IPS-18c (cell line): Measurements from ENCODE around the gene CCDC137.

Experiments
- H3K4me3 ChIP-seq: 2 replicates; pipeline ENCODE4 v1.7.0; 2013; ENCODE audit warnings: low read depth, mild to moderate bottlenecking, low read length, moderate library complexity; ENCODE audit not compliant: insufficient read depth
- H3K9me3 ChIP-seq: one replicate; pipeline ENCODE4 v1.6.1; 2013; ENCODE audit warnings: mild to moderate bottlenecking, low read length, moderate library complexity; ENCODE audit not compliant: control insufficient read depth, insufficient read depth

Gene CCDC137

GRCh38 chr17:81716674-81716996 is 50.1 kb downstream of the CCDC137 start:
- H3K4me3 ChIP-seq, result no peak overlapping the region

GRCh38 chr17:81717049-81717765 is 50.7 kb downstream of the CCDC137 start:
- Histone ChIP-seq H3K4me3 (no peak overlapping the region), H3K9me3 (no peaks in the 10 kb centered on the region)

More at GRCh38 chr17:81716674-81716996, 50.1 kb downstream of the CCDC137 start:
- no peaks in the 10 kb centered on the region for H3K9me3 ChIP-seq

- H3K9me3 ChIP-seq, result no peaks in the 10 kb centered on the region
- no peak overlapping the region for H3K4me3 ChIP-seq
Measured at GRCh38 chr17:81717766-81718089, 51.2 kb downstream of the CCDC137 start.

DNA sequence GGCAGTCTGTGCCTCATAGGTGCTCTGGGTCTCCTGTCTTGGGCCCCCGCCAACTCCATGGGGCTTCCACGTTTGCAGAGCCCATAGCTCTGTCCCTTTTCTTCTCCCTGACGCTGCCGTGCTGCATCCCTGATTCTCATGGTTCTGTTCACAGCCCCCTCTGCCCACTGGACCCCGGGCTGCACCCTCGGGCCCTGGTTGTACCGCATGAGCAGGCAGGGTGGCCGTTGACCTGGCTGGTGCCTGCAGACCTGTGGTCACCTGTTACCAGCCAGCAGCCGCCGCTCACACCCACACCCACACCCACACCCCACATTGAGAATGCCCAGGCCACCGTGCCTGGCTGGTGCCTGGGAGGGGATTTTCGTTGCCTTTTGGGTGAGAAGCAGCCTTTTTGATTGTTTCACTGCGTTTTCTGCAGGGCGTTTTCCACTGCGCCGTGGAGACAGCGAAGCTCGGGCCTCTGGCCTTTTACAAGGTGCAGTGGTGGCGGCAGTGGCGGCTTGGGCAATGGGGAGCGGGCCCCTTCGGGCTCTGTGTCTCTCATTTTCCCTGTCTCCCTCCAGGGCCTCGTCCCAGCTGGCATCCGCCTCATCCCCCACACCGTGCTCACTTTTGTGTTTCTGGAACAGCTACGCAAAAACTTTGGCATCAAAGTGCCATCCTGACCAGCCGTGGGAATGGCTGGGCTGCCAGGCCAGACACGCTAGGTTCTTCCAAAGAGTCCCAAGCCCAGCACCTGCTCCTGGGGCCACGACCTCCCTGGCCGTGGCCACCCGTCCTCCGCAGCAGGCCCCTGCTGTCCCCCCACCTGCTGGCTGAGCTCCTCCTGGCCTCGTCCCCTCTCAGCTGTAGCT is 53.1 kb downstream of the CCDC137 start:
- Histone ChIP-seq H3K9me3 (no peaks in the 10 kb centered on the region), H3K4me3 (no peak overlapping the region)

GRCh38 chr17:81720267-81721071 is 53.9 kb downstream of the CCDC137 start:
- Histone ChIP-seq H3K9me3 (no peaks in the 10 kb centered on the region), H3K4me3 (no peak overlapping the region)

GRCh38 chr17:81722184-81723120 is 55.9 kb downstream of the CCDC137 start:
- no peak overlapping the region for H3K4me3 ChIP-seq
- no peaks in the 10 kb centered on the region for H3K9me3 ChIP-seq
